GM23248 (cell line): ENCODE results near the gene NDE1.

Experiments used
- EZH2 ChIP-seq: fragments of 200-600 bp; sonication (generic); IDR thresholded peaks from 2 replicates; pipeline ENCODE4 v1.6.1; 2018; ENCODE audit warnings: antibody characterized with exemption, mild to moderate bottlenecking; ENCODE audit not compliant: insufficient read depth, poor library complexity, severe bottlenecking
- EZH2phosphoT487 ChIP-seq: fragments of 200-600 bp; sonication (generic); IDR thresholded peaks from 2 replicates; pipeline ENCODE4 v1.6.1; 2018; ENCODE audit warnings: antibody characterized with exemption, moderate library complexity, mild to moderate bottlenecking, low read depth; ENCODE audit not compliant: insufficient read depth

- no peak for TF ChIP-seq EZH2phosphoT487
- no peak for TF ChIP-seq EZH2
These were observed 104.9 kb downstream of the NDE1 start for GRCh38 chr16:15754821-15755534.
